Mesodermal cell (in vitro differentiated cells): ENCODE measurements around the gene PALLD.
"Not testable (repeated sequence)": the region's sequence is repeated elsewhere in the genome, so short reads cannot be mapped to it uniquely, and the experiment has no call there.

Experiments
- H3K27ac ChIP-seq: 2 replicates; pipeline ENCODE4 v1.7.0; 2013; ENCODE audit warnings: mild to moderate bottlenecking, low read depth, low read length, moderate library complexity; ENCODE audit not compliant: severe bottlenecking
- H3K36me3 ChIP-seq: 2 replicates; pipeline ENCODE4 v1.7.1; 2013; ENCODE audit warnings: mild to moderate bottlenecking, low read length, moderate library complexity; ENCODE audit not compliant: control insufficient read depth, insufficient read depth
- H3K4me1 ChIP-seq: one replicate; pipeline ENCODE4 v1.7.1; 2013; ENCODE audit warnings: mild to moderate bottlenecking, low read length; ENCODE audit not compliant: insufficient read depth, control insufficient read depth, poor library complexity, severe bottlenecking
- H3K4me3 ChIP-seq: 2 replicates; pipeline ENCODE4 v1.7.0; 2013; ENCODE audit warnings: low read length, control low read depth, mild to moderate bottlenecking; ENCODE audit not compliant: insufficient read depth, poor library complexity, severe bottlenecking; ENCODE audit errors: extremely low read depth
- H3K9me3 ChIP-seq: 2 replicates; pipeline ENCODE4 v1.7.1; 2013; ENCODE audit warnings: mild to moderate bottlenecking, low read length, moderate library complexity; ENCODE audit not compliant: control insufficient read depth
- WGBS, 2 experiments: methylation state at CpG; one replicate each; pipeline ENCODE4 v1.1.5; 2013; ENCODE audit warnings: missing lambda C conversion rate in 2 of 2; ENCODE audit not compliant: insufficient coverage in 2 of 2; 5-methylcytosine and 5-hydroxymethylcytosine counted together

The PALLD gene

DNA sequence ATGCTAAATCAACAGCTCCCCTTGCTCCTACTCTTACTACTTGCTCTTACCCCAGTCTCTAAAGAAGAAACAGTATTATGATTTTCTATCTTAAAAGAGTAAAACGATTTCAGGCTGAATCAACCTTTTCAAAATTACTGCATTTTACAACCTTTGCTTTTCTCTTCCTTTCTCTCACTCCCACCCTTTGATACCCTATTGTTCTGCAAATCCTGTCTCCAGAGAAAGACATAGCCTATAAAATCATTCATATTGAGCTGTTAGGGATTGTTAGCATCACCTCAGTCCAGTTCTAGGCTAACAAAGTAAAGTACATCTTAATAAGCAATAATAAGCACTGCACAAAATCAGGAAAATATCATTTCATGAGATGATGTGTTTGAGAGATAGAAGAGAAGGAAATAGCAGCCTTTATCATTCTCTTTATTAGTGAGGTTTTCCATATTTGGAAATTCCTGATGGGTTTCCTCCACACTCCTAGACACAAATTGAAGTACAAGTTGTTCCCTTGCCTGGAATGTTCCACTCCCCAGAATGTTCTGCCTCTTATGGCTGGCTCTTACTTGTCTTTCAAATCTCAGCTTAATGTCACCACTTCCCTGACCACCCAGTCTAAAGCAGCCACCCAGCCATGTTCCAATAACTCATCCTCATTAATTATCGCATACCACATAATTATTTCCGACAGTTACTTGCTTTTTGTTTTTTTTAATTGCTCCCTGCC is 219.7 kb downstream of the PALLD start:
- Histone ChIP-seq H3K9me3 (no peaks in the 10 kb centered on the region), H3K36me3 (peaks cover 41% of the 10 kb centered on the region), H3K27ac (no peak overlapping the region), H3K4me3 (no peak overlapping the region), H3K4me1 (no peaks in the 10 kb centered on the region)
- 78 to 100% methylated on average over 2 to 3 of the region's 3 CpGs for WGBS, 2 experiments

DNA sequence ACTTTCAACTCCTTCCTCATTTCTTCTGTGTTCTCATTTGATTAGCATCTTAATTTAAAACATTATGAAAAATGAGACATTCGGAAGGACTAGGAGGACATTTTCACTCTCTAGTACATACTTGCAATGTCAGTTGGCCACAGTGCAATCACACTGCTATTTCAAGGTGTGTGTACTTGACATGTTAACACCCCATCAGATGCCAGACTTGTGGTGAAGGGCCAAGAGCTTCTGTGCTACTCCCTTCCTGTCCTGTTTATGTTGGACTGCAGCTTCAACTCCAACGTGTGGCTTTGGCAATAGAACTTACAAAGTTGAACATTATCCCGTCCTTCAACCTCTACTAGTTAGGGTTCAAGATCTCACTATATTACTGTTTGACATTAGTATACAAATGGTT is 221.0 kb downstream of the PALLD start:
- WGBS, 2 experiments = no CpG with 5 or more reads among the region's 3 CpGs
- H3K4me1 ChIP-seq = no peaks in the 10 kb centered on the region
- H3K27ac ChIP-seq = no peak overlapping the region
- H3K36me3 ChIP-seq = peaks cover 30% of the 10 kb centered on the region
- H3K4me3 ChIP-seq = no peak overlapping the region
- H3K9me3 ChIP-seq = no peaks in the 10 kb centered on the region

DNA sequence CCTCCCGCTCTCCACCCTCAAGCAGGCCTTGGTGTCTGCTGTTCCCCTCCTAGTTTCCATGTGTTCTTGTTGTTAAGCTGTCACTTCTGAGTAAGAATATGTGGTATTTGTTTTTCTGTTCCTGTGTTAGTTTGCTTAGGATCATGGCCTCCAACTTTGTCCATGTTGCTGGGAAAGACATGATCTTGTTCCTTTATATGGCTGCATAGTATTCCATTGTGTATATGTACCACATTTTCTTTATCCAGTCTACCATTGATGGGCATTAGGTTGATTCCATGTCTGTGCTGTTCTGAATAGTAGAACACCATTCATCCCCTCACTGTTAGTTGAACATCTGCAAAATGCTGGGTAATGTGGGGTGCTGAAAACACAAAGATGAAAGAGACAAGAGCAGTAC is 222.9 kb downstream of the PALLD start:
- WGBS, 2 experiments = no CpG with 5 or more reads among the region's 1 CpG
- Histone ChIP-seq H3K9me3 (no peaks in the 10 kb centered on the region), H3K4me1 (no peaks in the 10 kb centered on the region), H3K36me3 (peaks cover 30% of the 10 kb centered on the region), H3K4me3 (no peak overlapping the region), H3K27ac (no peak overlapping the region)

DNA sequence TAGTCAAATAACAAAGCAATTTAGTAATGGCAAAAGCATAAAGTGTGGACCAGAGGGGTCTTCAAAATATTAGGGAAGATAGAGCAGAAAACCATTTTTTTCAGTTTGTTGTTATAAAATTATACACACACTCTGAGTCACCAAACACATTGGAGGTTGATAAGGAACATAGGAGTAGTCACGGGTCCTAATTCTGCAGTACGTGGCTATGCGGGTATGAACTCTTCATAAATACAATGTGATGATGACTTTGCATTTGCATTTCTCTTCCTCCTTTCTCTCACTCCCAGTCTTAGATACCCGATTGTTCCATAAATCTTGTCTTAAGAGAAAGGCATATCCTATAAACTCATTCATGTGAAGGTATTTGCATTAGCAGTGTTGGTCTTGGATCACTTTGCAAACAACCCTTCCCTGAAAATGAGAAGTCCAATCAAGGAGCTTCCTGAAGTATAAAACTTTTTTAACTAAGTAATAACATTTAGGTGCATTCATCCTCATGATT is 223.6 kb downstream of the PALLD start:
- H3K27ac ChIP-seq = no peak overlapping the region
- no peak overlapping the region for H3K4me3 ChIP-seq
- H3K9me3 ChIP-seq = no peaks in the 10 kb centered on the region
- peaks cover 27% of the 10 kb centered on the region for H3K36me3 ChIP-seq
- 90% methylated on average over 2 of the region's 4 CpGs; no CpG with 5 or more reads in 1 of the 2 experiments for WGBS, 2 experiments
- H3K4me1 ChIP-seq = no peaks in the 10 kb centered on the region

DNA sequence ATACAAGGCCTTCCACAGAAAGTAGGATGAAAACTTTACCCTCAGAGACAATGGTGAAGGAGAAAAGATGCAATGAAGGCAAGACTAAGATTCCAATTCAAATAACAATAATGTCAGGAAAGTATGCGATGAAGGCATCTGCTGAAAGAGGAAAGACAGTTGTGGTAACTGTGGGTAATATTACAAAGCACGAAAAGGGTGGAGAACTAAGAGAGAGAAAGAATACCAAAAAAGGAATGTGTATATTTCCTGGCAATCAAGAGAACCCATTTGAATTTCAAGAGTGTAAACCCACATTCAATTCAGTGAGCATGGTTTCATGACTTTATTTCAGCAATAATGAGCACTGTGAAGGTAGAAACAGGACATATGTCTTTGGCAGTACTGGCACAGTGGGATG is 225.5 kb downstream of the PALLD start:
- Histone ChIP-seq H3K4me3 (no peak overlapping the region), H3K36me3 (peaks cover 27% of the 10 kb centered on the region), H3K27ac (no peak overlapping the region), H3K9me3 (peaks cover 8% of the 10 kb centered on the region), H3K4me1 (no peaks in the 10 kb centered on the region)
- 56 to 71% methylated on average over 2 of the region's 2 CpGs for WGBS, 2 experiments

DNA sequence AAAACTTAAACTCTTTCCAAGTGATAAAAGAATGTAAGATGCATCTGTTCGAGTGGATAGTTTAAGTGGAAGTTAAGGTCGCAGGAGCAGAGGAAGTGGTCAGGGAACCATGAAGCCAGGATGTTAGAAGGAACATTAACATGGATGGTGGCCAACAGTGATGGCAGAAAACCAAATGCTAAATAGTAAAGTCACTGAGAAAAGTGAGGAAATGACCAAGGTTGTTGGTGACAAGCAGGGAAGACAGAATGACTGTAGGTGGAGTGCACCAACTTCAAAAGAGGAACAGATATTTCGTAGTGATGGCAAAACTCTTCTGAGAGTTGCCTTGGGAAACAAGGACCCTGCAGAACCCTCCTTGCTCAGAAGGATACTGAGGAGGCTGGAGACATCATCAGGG is 226.2 kb downstream of the PALLD start:
- Histone ChIP-seq H3K9me3 (peaks cover 10% of the 10 kb centered on the region), H3K36me3 (peaks cover 27% of the 10 kb centered on the region), H3K4me3 (no peak overlapping the region), H3K27ac (no peak overlapping the region), H3K4me1 (no peaks in the 10 kb centered on the region)
- WGBS, 2 experiments = 75 to 91% methylated on average over 3 of the region's 3 CpGs

DNA sequence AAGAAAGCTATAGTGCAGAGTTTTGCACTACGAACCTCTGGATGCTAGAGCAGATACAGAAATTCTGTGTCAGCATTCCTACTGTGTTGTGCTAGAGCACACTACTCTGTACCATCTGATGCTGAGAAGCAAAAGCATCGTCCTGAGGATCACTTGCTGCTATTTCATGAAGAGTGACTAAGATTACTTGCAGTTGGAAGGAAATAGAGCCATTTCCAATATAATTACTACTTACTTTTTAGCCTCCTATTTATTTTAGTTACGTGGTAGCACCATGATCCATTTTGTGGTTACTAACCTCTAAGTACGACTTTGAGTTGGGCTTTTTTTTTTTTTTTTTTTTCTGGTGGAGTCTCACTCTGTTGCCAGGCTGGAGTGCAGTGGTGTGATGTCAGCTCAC is 226.7 kb downstream of the PALLD start:
- H3K9me3 ChIP-seq = peaks cover 10% of the 10 kb centered on the region
- 78 to 94% methylated on average over 2 to 3 of the region's 4 CpGs for WGBS, 2 experiments
- H3K36me3 ChIP-seq = peaks cover 27% of the 10 kb centered on the region
- no peak overlapping the region for H3K27ac ChIP-seq
- no peaks in the 10 kb centered on the region for H3K4me1 ChIP-seq
- H3K4me3 ChIP-seq = no peak overlapping the region

DNA sequence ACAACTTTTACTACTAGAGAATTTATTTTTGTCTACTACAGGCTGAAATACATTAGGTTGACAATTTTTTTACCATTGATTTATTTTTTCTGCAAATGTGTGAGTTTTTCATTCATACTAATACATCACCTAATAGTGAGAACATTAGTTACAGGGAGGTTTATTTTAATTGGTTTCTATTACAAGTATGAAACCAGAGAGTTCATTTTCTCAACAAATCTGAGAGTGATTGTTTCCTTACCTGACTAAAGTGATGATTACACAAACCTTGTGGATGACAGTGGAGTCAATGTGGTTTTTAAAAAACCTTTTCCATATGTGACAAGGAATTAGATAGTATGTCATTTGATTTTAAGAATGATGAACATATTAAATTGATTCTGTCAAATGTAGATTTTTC is 227.4 kb downstream of the PALLD start:
- no peak overlapping the region for H3K27ac ChIP-seq
- no peaks in the 10 kb centered on the region for H3K4me1 ChIP-seq
- H3K9me3 ChIP-seq = peaks cover 10% of the 10 kb centered on the region
- H3K4me3 ChIP-seq = no peak overlapping the region
- H3K36me3 ChIP-seq = peaks cover 23% of the 10 kb centered on the region

DNA sequence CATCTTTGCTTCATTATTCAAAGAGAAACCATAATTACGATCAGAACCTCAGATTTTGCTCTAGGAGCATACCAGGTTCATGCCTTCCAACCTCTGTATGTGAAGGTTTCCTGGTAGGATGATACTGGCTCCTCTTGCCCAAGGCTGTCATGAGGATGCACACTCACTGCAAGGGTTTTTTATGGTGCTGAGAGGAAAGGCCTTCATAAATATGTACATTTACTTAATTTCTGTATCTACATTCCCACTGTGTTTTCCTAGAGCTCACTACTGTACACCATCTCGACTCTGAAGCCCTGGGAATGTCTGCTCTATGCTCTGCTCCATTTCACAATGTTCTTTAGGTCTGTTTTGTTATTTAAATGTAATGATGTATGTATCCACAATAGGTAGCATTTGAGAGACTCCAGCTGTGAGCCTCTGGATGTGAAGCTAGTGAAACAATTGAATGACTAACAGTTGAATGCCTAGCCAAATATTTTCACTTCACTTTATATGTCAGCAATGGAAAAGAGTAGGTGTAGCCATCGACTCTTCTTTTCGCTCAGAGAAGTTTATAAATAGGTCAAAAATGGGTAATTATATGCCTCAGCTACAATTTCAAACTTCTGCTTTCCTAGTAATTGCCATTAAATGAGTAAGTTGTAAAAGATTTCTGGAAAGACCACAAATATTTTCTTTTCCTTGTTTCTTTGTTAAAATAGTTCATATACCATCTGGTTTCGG is 228.0 kb downstream of the PALLD start:
- H3K9me3 ChIP-seq = peaks cover 10% of the 10 kb centered on the region

DNA sequence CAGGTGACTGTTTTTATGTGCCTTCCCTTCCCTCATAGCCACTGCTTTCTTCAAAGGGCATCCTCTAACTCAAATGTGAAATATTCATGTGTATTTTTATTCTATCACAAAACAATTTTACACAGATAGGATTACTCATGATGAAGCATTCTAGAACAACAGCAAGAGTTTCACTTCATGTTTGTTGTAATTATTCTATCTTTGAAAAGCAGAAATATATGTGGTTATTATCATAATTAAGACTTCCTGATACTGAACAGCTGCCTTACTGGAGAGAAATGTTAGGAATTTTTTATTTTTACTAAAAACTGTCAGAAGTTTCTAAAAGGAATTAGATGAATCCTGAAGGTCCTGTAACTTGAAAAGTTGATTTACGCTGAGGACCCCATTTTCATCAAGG is 229.1 kb downstream of the PALLD start:
- Histone ChIP-seq H3K36me3 (peaks cover 7% of the 10 kb centered on the region), H3K4me3 (no peak overlapping the region), H3K27ac (no peak overlapping the region), H3K9me3 (peaks cover 10% of the 10 kb centered on the region), H3K4me1 (no peaks in the 10 kb centered on the region)
- WGBS, 2 experiments = no CpG with 5 or more reads among the region's 1 CpG

More for the DNA sequence above, 228.0 kb downstream of the PALLD start:
- Histone ChIP-seq H3K4me1 (no peaks in the 10 kb centered on the region), H3K27ac (no peak overlapping the region), H3K36me3 (peaks cover 16% of the 10 kb centered on the region), H3K4me3 (no peak overlapping the region)
- no CpG with 5 or more reads among the region's 5 CpGs for WGBS, 2 experiments

DNA sequence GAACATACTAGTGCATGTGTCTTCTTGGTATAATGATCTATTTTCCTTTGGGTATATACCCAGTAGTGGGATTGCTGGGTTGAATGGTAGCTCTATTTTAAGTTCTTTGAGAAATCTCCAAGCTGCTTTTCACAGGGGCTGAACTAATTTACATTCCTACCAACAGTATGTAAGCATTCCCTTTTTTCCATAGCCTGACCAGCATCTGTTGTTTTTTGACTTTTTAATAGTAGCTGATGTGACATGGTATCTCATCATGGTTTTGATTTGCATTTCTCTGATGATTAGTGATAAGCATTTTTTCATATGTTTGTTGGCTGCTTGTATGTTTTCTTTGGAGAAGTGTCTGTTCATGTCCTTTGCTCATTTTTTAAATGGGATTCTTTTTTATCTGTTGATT is 230.3 kb downstream of the PALLD start:
- not testable (repeated sequence) for H3K4me3 ChIP-seq, H3K27ac ChIP-seq, H3K36me3 ChIP-seq, H3K4me1 ChIP-seq
- H3K9me3 ChIP-seq = peaks cover 10% of the 10 kb centered on the region
